ENCODE data around the gene MRPL39.

GRCh38 chr21:25637851-25638659 is 30.8 kb upstream of the MRPL39 start:
- TF ChIP-seq CTCF (conservative IDR thresholded peaks at IDR 0.05; ENCODE audit: low read length) (no peak), EZH2phosphoT487 (IDR thresholded peaks at IDR 0.05; ENCODE audit: borderline replicate concordance, low read depth, low read length) (no peak)

Data from OCI-LY7 (cell line).